Measurements from ENCODE around the gene COL26A1.
"Not testable (repeated sequence)": the region's sequence is repeated elsewhere in the genome, so short reads cannot be mapped to it uniquely, and the experiment has no call there.

COL26A1 gene

GRCh38 chr7:101501351-101501750 is 138.7 kb downstream of the COL26A1 start:
- TF ChIP-seq POLR2AphosphoS5 (IDR thresholded peaks at IDR 0.05; ENCODE audit: borderline replicate concordance, low read depth, low read length) (no peak), EZH2 (IDR thresholded peaks at IDR 0.05) (no peak), FOXP2 (optimal IDR thresholded peaks at IDR 0.05; ENCODE audit: control extremely low read depth, extremely low read length, insufficient read depth) (no peak)
- Histone ChIP-seq H3K27ac (no peak overlapping the region), H3K9ac (ENCODE audit: insufficient read length) (no peak overlapping the region), H3K4me3 (no peak overlapping the region), H3K36me3 (ENCODE audit: insufficient read depth, low read length) (no peaks in the 10 kb centered on the region), H3K9me3 (ENCODE audit: low read depth, low read length) (no peaks in the 10 kb centered on the region)
- DNase-seq (ENCODE audit: low read depth, low spot score), result no peak

GRCh38 chr7:101502466-101503098 is 139.9 kb downstream of the COL26A1 start:
- no peak overlapping the region for H3K9ac ChIP-seq (ENCODE audit: insufficient read length)
- no peak for DNase-seq (ENCODE audit: low read depth, low spot score)
- H3K27ac ChIP-seq, result no peak overlapping the region
- no peaks in the 10 kb centered on the region for H3K9me3 ChIP-seq (ENCODE audit: low read depth, low read length)
- no peak for TF ChIP-seq POLR2AphosphoS5 (IDR thresholded peaks at IDR 0.05; ENCODE audit: borderline replicate concordance, low read depth, low read length)
- no peak for TF ChIP-seq FOXP2 (optimal IDR thresholded peaks at IDR 0.05; ENCODE audit: control extremely low read depth, extremely low read length, insufficient read depth)
- no peak for TF ChIP-seq EZH2 (IDR thresholded peaks at IDR 0.05)
- H3K36me3 ChIP-seq (ENCODE audit: insufficient read depth, low read length), result no peaks in the 10 kb centered on the region
- no peak overlapping the region for H3K4me3 ChIP-seq

DNA sequence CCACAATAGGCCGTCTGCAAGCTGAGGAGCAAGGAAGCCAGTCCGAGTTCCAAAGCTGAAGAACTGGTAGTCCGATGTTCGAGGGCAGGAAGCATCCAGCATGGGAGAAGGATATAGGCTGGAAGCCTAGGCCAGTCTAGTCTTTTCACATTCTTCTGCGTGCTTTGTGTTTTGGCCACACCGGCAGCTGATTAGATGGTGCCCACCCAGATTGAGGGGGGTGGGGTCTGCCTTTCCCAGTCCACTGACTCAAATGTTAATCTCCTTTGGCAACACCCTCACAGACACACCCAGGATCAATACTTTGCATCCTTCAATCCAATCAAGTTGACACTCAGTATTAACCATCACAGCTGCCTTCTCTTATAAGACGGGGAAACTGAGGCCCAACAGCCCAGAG is 142.8 kb downstream of the COL26A1 start:
- not testable (repeated sequence) for H3K27ac ChIP-seq; DNase-seq (ENCODE audit: low read depth, low spot score); H3K4me3 ChIP-seq; H3K9ac ChIP-seq (ENCODE audit: insufficient read length); H3K36me3 ChIP-seq (ENCODE audit: insufficient read depth, low read length); H3K9me3 ChIP-seq (ENCODE audit: low read depth, low read length)

GRCh38 chr7:101506531-101506930 is 143.9 kb downstream of the COL26A1 start:
- no peak for TF ChIP-seq EZH2 (IDR thresholded peaks at IDR 0.05)
- TF ChIP-seq POLR2AphosphoS5 (IDR thresholded peaks at IDR 0.05; ENCODE audit: borderline replicate concordance, low read depth, low read length), result no peak
- TF ChIP-seq FOXP2 (optimal IDR thresholded peaks at IDR 0.05; ENCODE audit: control extremely low read depth, extremely low read length, insufficient read depth), result no peak
- H3K36me3 ChIP-seq (ENCODE audit: insufficient read depth, low read length), result no peaks in the 10 kb centered on the region
- DNase-seq (ENCODE audit: low read depth, low spot score), result no peak

GRCh38 chr7:101507327-101507726 is 144.7 kb downstream of the COL26A1 start:
- Histone ChIP-seq H3K36me3 (ENCODE audit: insufficient read depth, low read length) (no peaks in the 10 kb centered on the region), H3K9me3 (ENCODE audit: low read depth, low read length) (no peaks in the 10 kb centered on the region), H3K4me3 (peak overlapping the region; percentile 51; the same call in 1 of the 2 replicates), H3K9ac (ENCODE audit: insufficient read length) (no peak overlapping the region), H3K27ac (no peak overlapping the region)
- DNase-seq (ENCODE audit: low read depth, low spot score), result no peak
- no peak for TF ChIP-seq EZH2 (IDR thresholded peaks at IDR 0.05)
- no peak for TF ChIP-seq FOXP2 (optimal IDR thresholded peaks at IDR 0.05; ENCODE audit: control extremely low read depth, extremely low read length, insufficient read depth)
- no peak for TF ChIP-seq POLR2AphosphoS5 (IDR thresholded peaks at IDR 0.05; ENCODE audit: borderline replicate concordance, low read depth, low read length)

More at GRCh38 chr7:101506531-101506930, 143.9 kb downstream of the COL26A1 start:
- H3K9ac ChIP-seq (ENCODE audit: insufficient read length), result no peak overlapping the region
- no peak overlapping the region for H3K27ac ChIP-seq
- H3K9me3 ChIP-seq (ENCODE audit: low read depth, low read length), result no peaks in the 10 kb centered on the region
- H3K4me3 ChIP-seq, result no peak overlapping the region

DNA sequence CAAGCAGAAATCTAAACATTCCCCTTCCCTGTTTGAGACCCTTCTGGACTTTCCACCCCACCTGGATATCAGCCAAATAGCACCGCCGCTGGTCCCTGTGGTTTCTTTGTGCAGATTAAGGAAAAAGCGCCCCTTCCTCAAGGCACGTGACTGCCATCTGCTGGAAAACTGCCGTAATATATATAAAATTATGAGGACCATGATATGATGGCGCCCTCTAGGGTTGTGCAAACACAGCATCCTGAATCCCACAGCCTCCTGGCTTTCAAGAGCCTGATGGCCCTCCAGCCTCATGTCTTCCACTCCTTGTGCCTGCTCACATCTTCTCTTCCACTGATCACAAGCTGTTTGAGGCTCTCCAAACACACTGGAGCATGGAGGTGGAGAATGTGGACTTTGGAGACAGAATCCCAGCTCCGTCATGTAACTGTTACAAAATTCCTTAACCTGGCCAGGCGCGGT is 145.1 kb downstream of the COL26A1 start:
- no peak overlapping the region for H3K9ac ChIP-seq (ENCODE audit: insufficient read length)
- H3K27ac ChIP-seq, result no peak overlapping the region
- no peaks in the 10 kb centered on the region for H3K36me3 ChIP-seq (ENCODE audit: insufficient read depth, low read length)
- DNase-seq (ENCODE audit: low read depth, low spot score), result peak; percentile 73
- TF ChIP-seq POLR2AphosphoS5 (IDR thresholded peaks at IDR 0.05; ENCODE audit: borderline replicate concordance, low read depth, low read length) (no peak), EZH2 (IDR thresholded peaks at IDR 0.05) (no peak), FOXP2 (optimal IDR thresholded peaks at IDR 0.05; ENCODE audit: control extremely low read depth, extremely low read length, insufficient read depth) (no peak)
- peak overlapping the region; percentile 51; the same call in 1 of the 2 replicates for H3K4me3 ChIP-seq
- no peaks in the 10 kb centered on the region for H3K9me3 ChIP-seq (ENCODE audit: low read depth, low read length)

DNA sequence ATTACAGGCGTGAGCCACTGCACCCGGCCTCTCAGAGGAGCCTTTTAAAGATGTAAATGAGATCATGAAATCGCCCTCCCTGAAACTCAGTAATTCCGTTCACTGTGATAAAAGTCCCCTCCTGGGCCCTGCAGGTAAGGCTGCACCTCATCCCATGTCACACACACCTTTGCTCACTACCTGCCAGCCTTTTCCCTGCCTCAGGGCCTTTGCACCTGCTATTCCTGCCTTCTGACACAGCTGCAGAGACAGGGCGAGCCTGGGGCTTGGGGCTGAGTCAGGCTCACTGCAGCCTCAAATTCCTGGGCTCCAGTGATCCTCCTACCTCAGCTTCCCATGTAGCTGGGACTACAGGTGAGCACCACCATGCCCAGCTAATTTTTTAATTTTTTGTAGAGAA is 147.6 kb downstream of the COL26A1 start:
- H3K36me3 ChIP-seq (ENCODE audit: insufficient read depth, low read length), result no peaks in the 10 kb centered on the region
- no peak overlapping the region for H3K4me3 ChIP-seq
- TF ChIP-seq POLR2AphosphoS5 (IDR thresholded peaks at IDR 0.05; ENCODE audit: borderline replicate concordance, low read depth, low read length), result no peak
- no peak for TF ChIP-seq EZH2 (IDR thresholded peaks at IDR 0.05)
- no peak for DNase-seq (ENCODE audit: low read depth, low spot score)
- no peaks in the 10 kb centered on the region for H3K9me3 ChIP-seq (ENCODE audit: low read depth, low read length)
- no peak overlapping the region for H3K9ac ChIP-seq (ENCODE audit: insufficient read length)
- no peak overlapping the region for H3K27ac ChIP-seq

GRCh38 chr7:101511965-101512364 is 149.3 kb downstream of the COL26A1 start:
- Histone ChIP-seq H3K36me3 (ENCODE audit: insufficient read depth, low read length) (no peaks in the 10 kb centered on the region), H3K9ac (ENCODE audit: insufficient read length) (no peak overlapping the region), H3K9me3 (ENCODE audit: low read depth, low read length) (no peaks in the 10 kb centered on the region), H3K4me3 (no peak overlapping the region), H3K27ac (no peak overlapping the region)
- no peak for DNase-seq (ENCODE audit: low read depth, low spot score)
- TF ChIP-seq FOXP2 (optimal IDR thresholded peaks at IDR 0.05; ENCODE audit: control extremely low read depth, extremely low read length, insufficient read depth) (no peak), EZH2 (IDR thresholded peaks at IDR 0.05) (no peak), POLR2AphosphoS5 (IDR thresholded peaks at IDR 0.05; ENCODE audit: borderline replicate concordance, low read depth, low read length) (no peak)

- Histone ChIP-seq H3K27ac (no peak overlapping the region), H3K9ac (ENCODE audit: insufficient read length) (no peak overlapping the region), H3K9me3 (ENCODE audit: low read depth, low read length) (no peaks in the 10 kb centered on the region), H3K4me3 (no peak overlapping the region), H3K36me3 (ENCODE audit: insufficient read depth, low read length) (no peaks in the 10 kb centered on the region)
- DNase-seq (ENCODE audit: low read depth, low spot score), result no peak
- TF ChIP-seq POLR2AphosphoS5 (IDR thresholded peaks at IDR 0.05; ENCODE audit: borderline replicate concordance, low read depth, low read length) (no peak), FOXP2 (optimal IDR thresholded peaks at IDR 0.05; ENCODE audit: control extremely low read depth, extremely low read length, insufficient read depth) (no peak), EZH2 (IDR thresholded peaks at IDR 0.05) (no peak)
Observed at GRCh38 chr7:101516851-101517250, 154.2 kb downstream of the COL26A1 start.

Data from SK-N-MC (cell line).